K562 (cell line): ENCODE measurements around the gene RBM28. TPM values are rescaled to one million over a fixed set of nuclear protein-coding genes. Genes with fewer than 3 reads are reported as not detected.

Experiments
- ATAC-seq: fragments of 200-7000 bp; cut with Tn5 transposase; 3 replicates; pipeline ENCODE4 v1.9.1; 2020; ENCODE audit warnings: moderate library complexity
- BruUV-seq: library from RNA; stranded (reverse); fragments of 400-500 nt; replicated peaks from 2 replicates; lab custom pipeline; 2021; lab: Mats Ljungman, UMichigan
- CTCF ChIA-PET: fragments of 300-600 bp; formaldehyde crosslinking; extraction: SDS; loops from one replicate; lab custom pipeline; 2021; ENCODE audit warnings: low intra/inter-chr PET ratio; lab: Yijun Ruan, JAX
- POLR2A ChIA-PET: fragments of 300-600, 350-650 bp; sonication (Branson Sonifier 250); formaldehyde crosslinking; extraction: SDS; loops from one replicate; lab custom pipeline; 2021; ENCODE audit warnings: antibody characterized with exemption, inconsistent platforms; lab: Yijun Ruan, JAX
- DNase-seq, 4 experiments: peaks; one replicate each; pipeline versions ENCODE4 v3.0.0 to v3.0.0-alpha.2; 2011 to 2018; ENCODE audit warnings: low spot score in 3 of 4, mixed read lengths in 3 of 4; ENCODE audit errors: extremely low read depth in 1 of 4
- FAIRE-seq: peaks from 2 replicates; lab custom pipeline; 2011; peaks lifted over from hg19 to GRCh38; lab: Jason Lieb, UNC
- H2AFZ ChIP-seq: 2 replicates; pipeline ENCODE4 v1.6.0; 2011; ENCODE audit warnings: low read depth, low read length, control low read depth, inconsistent platforms
- H3K27ac ChIP-seq: fragments of 200-600 bp; 3 replicates; pipeline ENCODE4 v1.8.0; 2011; ENCODE audit warnings: low read depth, mild to moderate bottlenecking, control low read depth, inconsistent platforms, low read length, moderate library complexity, mixed read lengths; ENCODE audit errors: extremely low read depth
- H3K27me3 ChIP-seq, 2 experiments: fragments of 300-600 bp in 1 of 2; 2 replicates in 1 of 2; 3 replicates in 1 of 2; pipeline versions ENCODE4 v1.6.0 to v1.8.0; 2011; ENCODE audit warnings: inconsistent platforms in 2 of 2, low read length in 2 of 2, mild to moderate bottlenecking in 1 of 2, mixed read lengths in 1 of 2, moderate library complexity in 1 of 2; ENCODE audit not compliant: control insufficient read depth in 2 of 2, insufficient read depth in 2 of 2
- H3K36me3 ChIP-seq: fragments of 300-600 bp; 3 replicates; pipeline ENCODE4 v1.8.0; 2011; ENCODE audit warnings: mild to moderate bottlenecking, low read length, inconsistent platforms; ENCODE audit not compliant: control insufficient read depth, insufficient read depth
- H3K4me1 ChIP-seq, 2 experiments: fragments of 200-600 bp in 1 of 2; replicated peaks in 1 of 2; 2 replicates in 1 of 2; 3 replicates in 1 of 2; pipeline versions ENCODE4 v1.5.1 to v1.8.0; 2011; ENCODE audit warnings: inconsistent platforms in 2 of 2, low read length in 2 of 2, mild to moderate bottlenecking in 1 of 2, mixed read lengths in 1 of 2, moderate library complexity in 1 of 2; ENCODE audit not compliant: control insufficient read depth in 2 of 2, insufficient read depth in 2 of 2
- H3K4me2 ChIP-seq: 2 replicates; pipeline ENCODE4 v1.6.1; 2011; ENCODE audit warnings: low read length, control low read depth, inconsistent platforms, mixed read lengths; ENCODE audit not compliant: insufficient read depth
- H3K4me3 ChIP-seq: fragments of 200-600 bp; sonication (generic), shearing (Covaris generic); 2 replicates; pipeline ENCODE4 v1.5.1; 2016; ENCODE audit warnings: control low read depth, inconsistent platforms
- H3K79me2 ChIP-seq: fragments of 200-600 bp; 3 replicates; pipeline ENCODE4 v1.8.0; 2011; ENCODE audit warnings: low read length, inconsistent platforms; ENCODE audit not compliant: control insufficient read depth, insufficient read depth
- H3K9ac ChIP-seq, 2 experiments: 2 replicates each; pipeline versions ENCODE4 v1.6.0 to v1.6.1; 2011; ENCODE audit warnings: low read depth in 2 of 2, low read length in 2 of 2, control low read depth in 1 of 2, inconsistent platforms in 1 of 2, mild to moderate bottlenecking in 1 of 2, mixed read lengths in 1 of 2; ENCODE audit not compliant: insufficient read depth in 1 of 2
- H3K9me1 ChIP-seq: one replicate; pipeline ENCODE4 v1.6.0; 2011; ENCODE audit warnings: inconsistent platforms, mild to moderate bottlenecking, low read length, moderate library complexity; ENCODE audit not compliant: control insufficient read depth, insufficient read depth
- H3K9me3 ChIP-seq: replicated peaks from 2 replicates; pipeline ENCODE4 v1.5.1; 2011; ENCODE audit warnings: low read depth, low read length, inconsistent platforms; ENCODE audit not compliant: control insufficient read depth, insufficient read depth
- H4K20me1 ChIP-seq: replicated peaks from 2 replicates; pipeline ENCODE4 v1.6.1; 2011; ENCODE audit warnings: low read length, inconsistent platforms, mixed read lengths; ENCODE audit not compliant: control insufficient read depth, insufficient read depth
- ADNP ChIP-seq: fragments of 200-800 bp; sonication (Bioruptor generic); IDR thresholded peaks from 2 replicates; pipeline ENCODE4 v1.6.1; 2016; ENCODE audit warnings: missing genetic modification characterization, missing compliant biosample characterization
- E2F8 ChIP-seq: fragments of 450-650 bp; IDR thresholded peaks from 2 replicates; pipeline ENCODE4 v1.7.1; 2018; ENCODE audit warnings: mild to moderate bottlenecking, low read depth; ENCODE audit not compliant: partially characterized antibody
- KDM1A ChIP-seq, 2 experiments: fragments of 450-650 bp; IDR thresholded peaks; 2 replicates each; pipeline ENCODE4 v1.6.1; 2016; ENCODE audit warnings: mild to moderate bottlenecking in 2 of 2
- PHF21A ChIP-seq: fragments of 450-650 bp; IDR thresholded peaks from 2 replicates; pipeline ENCODE4 v1.6.1; 2017; ENCODE audit warnings: low read depth, borderline replicate concordance
- TRIM24 ChIP-seq, 2 experiments: fragments of 450-650 bp; IDR thresholded peaks; 2 replicates each; pipeline ENCODE4 v1.6.1; 2016
- TRIM28 ChIP-seq: fragments of 450-650 bp; IDR thresholded peaks from 2 replicates; pipeline ENCODE4 v1.6.1; 2017
- ZNF280A ChIP-seq: fragments of 450-650 bp; IDR thresholded peaks from 2 replicates; pipeline ENCODE4 v1.6.1; 2018; ENCODE audit warnings: mild to moderate bottlenecking, low read depth; ENCODE audit not compliant: partially characterized antibody
- ZNF316 ChIP-seq: fragments of 450-650 bp; IDR thresholded peaks from 2 replicates; pipeline ENCODE4 v1.6.1; 2016
- WGBS: fragments of 100-300 bp; shearing (Covaris generic); methylation state at CpG from one replicate; pipeline ENCODE4 v1.1.6; 2016; ENCODE audit warnings: low coverage, mixed read lengths; ENCODE audit not compliant: insufficient coverage; ENCODE audit errors: missing lambda C conversion rate; 5-methylcytosine and 5-hydroxymethylcytosine counted together
- in situ Hi-C: fragments of 300-500 bp; cut with MboI; formaldehyde crosslinking; loops from 4 replicates; pipeline ENCODE4 v1.15.0; 2018; ENCODE audit warnings: inconsistent platforms, mixed read lengths
- intact Hi-C: fragments of 100-400 bp; cut with micrococcal nuclease; formaldehyde crosslinking; loops from 2 replicates; pipeline ENCODE4 v1.14.2; 2022
- polyA plus RNA-seq, 8 experiments: library from polyadenylated mRNA; depleted of rRNA in 4 of 8; stranded (reverse) in 5 of 8; unstranded in 3 of 8; fragments of >200 nt; fragmentation: Nextera tagmentation in 2 of 8; fragmentation: Illumina TruSeq in 1 of 8; extraction: Ambion mirVana in 2 of 8; extraction: Trizol in 1 of 8; gene quantifications; 2 replicates each; pipeline versions ENCODE4 v1.2.1 to v1.2.3, GENCODE V29; 2011 to 2014; ENCODE audit warnings: inconsistent platforms in 1 of 8, missing spikeins in 1 of 8
- total RNA-seq, 7 experiments: library from RNA; depleted of rRNA in 6 of 7; stranded (reverse); fragments of >200 nt in 6 of 7; fragmentation: Illumina TruSeq in 2 of 7; extraction: Trizol in 2 of 7; gene quantifications; 2 replicates each; pipeline versions ENCODE4 v1.2.1 to v1.2.3, GENCODE V29; 2011 to 2021; ENCODE audit warnings: low replicate concordance in 1 of 7

The RBM28 gene
- total and polyA plus RNA-seq, 9 of the 15 experiments (the other 6 are each of a cell fraction or from before 2014, with no cell fraction given), result 65.8 to 213 (median 138) TPM

GRCh38 chr7:128344431-128344774, 695 bp upstream of the RBM28 start:
- Histone ChIP-seq H3K9ac (no peak overlapping the region), H3K4me3 (no peak overlapping the region), H3K79me2 (peaks cover 43% of the 10 kb centered on the region), H3K9me1 (peaks cover 5% of the 10 kb centered on the region), H3K9me3 (no peaks in the 10 kb centered on the region; the same call in 1 of the 2 replicates), H3K4me1 (peaks cover 3 to 13% of the 10 kb centered on the region in 2 experiments; a peak in 4 of 5 replicates), H4K20me1 (no peaks in the 10 kb centered on the region), H3K27me3 (peaks cover under 1 to 10% of the 10 kb centered on the region in 2 experiments; a peak in 2 of 5 replicates), H3K4me2 (peak overlapping the region; percentile 24; the same call in 1 of the 2 replicates), H3K36me3 (peaks cover 27% of the 10 kb centered on the region), H2AFZ (peak overlapping the region; percentile 90), H3K27ac (no peak overlapping the region)
- FAIRE-seq, result no peak
- CTCF ChIA-PET, result interaction anchor here (0.5 to 0.9 kb wide), 2 partner anchors 34 to 81 kb away, joined by 3 read pairs; no protein-coding TSS in a partner anchor
- BruUV-seq, result no TSS peak
- DNase-seq, result no peak
- intact Hi-C loops, result no loop called here
- no peak for ATAC-seq
- in situ Hi-C loops, result no loop called here
- TF ChIP-seq ZNF280A (peak; percentile 51), KDM1A (IDR thresholded peaks at IDR 0.05) (peak in 1 of 2 experiments; percentile 35; a peak in 1 of 4 replicates), TRIM24 (IDR thresholded peaks at IDR 0.05) (0 out of 4 replicates have a peak, but pooled peaks of 1 of the 2 experiments have one; percentile 19), ZNF316 (peak; percentile 90), E2F8 (no peak), TRIM28 (peak; percentile 90), PHF21A (no peak), ADNP (peak; percentile 63; the same call in 1 of the 2 replicates)
- POLR2A ChIA-PET, result interaction anchor here (0.6 to 1.3 kb wide), 13 partner anchors 10 to 979 kb away, joined by 3 to 10 read pairs (median 4); partner anchors contain the start of gene IMPDH1
- WGBS, result 71% methylated on average over 5 of the region's 5 CpGs
